GM19043 (cell line): ENCODE measurements around the gene FAM53C.
"Not testable (repeated sequence)": the region's sequence is repeated elsewhere in the genome, so short reads cannot be mapped to it uniquely, and the experiment has no call there.

Experiments used
- ATAC-seq: cut with Tn5 transposase; IDR thresholded peaks from one replicate; pipeline ENCODE4 v1.9.1; 2021; ENCODE audit warnings: low read depth; ENCODE audit not compliant: unreplicated experiment

The FAM53C gene

DNA sequence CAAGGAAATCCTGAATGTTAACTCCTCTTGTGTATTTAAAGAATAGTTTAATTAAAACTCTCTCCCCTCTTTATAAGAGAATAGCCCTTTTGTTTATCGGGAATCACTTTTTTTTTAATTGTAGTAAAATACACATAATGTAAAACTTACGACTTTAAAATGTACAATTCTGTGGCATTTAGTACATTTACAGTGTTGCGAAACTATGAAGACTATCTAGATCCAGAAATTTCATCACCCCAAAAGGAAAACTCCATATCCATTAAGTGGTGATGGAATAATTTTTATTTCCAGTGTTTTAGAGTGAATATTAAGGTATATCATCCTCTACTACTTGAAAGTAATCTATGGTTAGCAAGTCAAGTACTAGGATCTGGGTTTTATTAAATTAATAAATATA lies 51.3 kb downstream of the FAM53C start:
- no peak for ATAC-seq

DNA sequence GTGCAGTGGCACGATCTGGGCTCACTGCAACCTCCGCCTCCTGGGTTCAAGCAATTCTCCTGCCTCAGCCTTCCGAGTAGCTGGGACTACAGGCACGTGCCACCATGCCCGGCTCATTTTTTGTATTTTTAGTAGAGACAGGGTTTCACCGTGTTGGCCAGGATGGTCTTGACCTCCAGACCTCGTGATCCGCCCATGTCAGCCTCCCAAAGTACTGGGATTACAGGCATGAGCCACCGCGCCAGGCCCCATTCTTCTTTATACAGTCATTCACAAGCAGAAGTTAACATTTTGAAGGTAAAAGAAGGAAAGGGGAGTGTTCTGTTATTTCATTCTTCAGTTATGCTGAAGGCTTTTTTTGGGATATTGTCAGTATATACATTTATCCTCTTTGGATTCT lies 51.8 kb downstream of the FAM53C start:
- ATAC-seq = not testable (repeated sequence)

DNA sequence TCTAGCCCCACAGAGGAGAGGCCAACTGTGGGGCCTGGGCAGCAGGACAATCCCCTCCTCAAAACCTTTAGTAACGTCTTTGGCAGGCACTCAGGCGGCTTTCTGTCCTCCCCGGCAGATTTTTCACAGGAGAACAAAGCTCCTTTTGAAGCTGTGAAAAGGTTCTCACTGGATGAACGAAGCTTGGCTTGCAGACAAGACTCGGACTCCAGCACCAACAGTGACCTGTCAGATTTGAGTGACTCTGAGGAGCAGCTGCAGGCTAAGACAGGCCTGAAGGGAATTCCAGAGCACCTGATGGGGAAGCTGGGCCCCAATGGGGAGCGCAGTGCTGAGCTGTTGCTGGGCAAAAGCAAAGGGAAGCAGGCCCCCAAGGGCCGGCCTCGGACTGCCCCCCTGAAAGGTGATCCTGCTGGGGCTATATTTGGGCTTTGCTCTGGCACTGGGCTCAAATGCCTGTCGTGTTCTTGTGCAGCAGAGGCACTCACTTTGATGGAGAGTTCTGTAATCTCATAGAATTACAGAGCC lies 53.9 kb downstream of the FAM53C start:
- ATAC-seq = no peak
